RWPE2 (cell line): ENCODE measurements around the gene MTHFS.
"Not testable (repeated sequence)": the region's sequence is repeated elsewhere in the genome, so short reads cannot be mapped to it uniquely, and the experiment has no call there.

Source experiments
- ATAC-seq: fragments of 200-7000 bp; cut with Tn5 transposase; 3 replicates; pipeline ENCODE4 v1.9.1; 2021; ENCODE audit warnings: low read depth
- DNase-seq: peaks from one replicate; pipeline ENCODE4 v3.0.0-alpha.2; 2020; ENCODE audit warnings: low spot score
- H3K27ac ChIP-seq: fragments of 450-650 bp; 2 replicates; pipeline ENCODE4 v1.5.1; 2017; ENCODE audit warnings: mild to moderate bottlenecking; ENCODE audit not compliant: poor library complexity, severe bottlenecking
- H3K27me3 ChIP-seq: fragments of 250-450 bp; sonication (Bioruptor Pico); 2 replicates; pipeline ENCODE4 v1.5.1; 2021; ENCODE audit warnings: mild to moderate bottlenecking, moderate library complexity; ENCODE audit not compliant: insufficient read depth, poor library complexity, severe bottlenecking
- H3K36me3 ChIP-seq: fragments of 250-450 bp; sonication (Bioruptor Pico); 2 replicates; pipeline ENCODE4 v1.5.1; 2020; ENCODE audit warnings: low read depth, mild to moderate bottlenecking, moderate library complexity
- H3K4me1 ChIP-seq: fragments of 250-450 bp; sonication (Bioruptor Pico); 2 replicates; pipeline ENCODE4 v1.5.1; 2021; ENCODE audit warnings: mild to moderate bottlenecking, moderate library complexity; ENCODE audit not compliant: insufficient read depth, poor library complexity, severe bottlenecking
- H3K4me3 ChIP-seq: fragments of 250-450 bp; sonication (Bioruptor Pico); 2 replicates; pipeline ENCODE4 v1.5.1; 2021; ENCODE audit warnings: mild to moderate bottlenecking, moderate library complexity; ENCODE audit not compliant: severe bottlenecking
- H3K9me3 ChIP-seq: fragments of 250-450 bp; sonication (Bioruptor Pico); 2 replicates; pipeline ENCODE4 v1.5.1; 2021; ENCODE audit warnings: mild to moderate bottlenecking, moderate library complexity; ENCODE audit not compliant: severe bottlenecking
- CTCF ChIP-seq: fragments of 450-650 bp; IDR thresholded peaks from one replicate; pipeline ENCODE4 v1.5.1; 2017; ENCODE audit warnings: mild to moderate bottlenecking, moderate library complexity; ENCODE audit not compliant: poor library complexity, severe bottlenecking

MTHFS gene

GRCh38 chr15:79918278-79918677, 21.5 kb upstream of the MTHFS start:
- Histone ChIP-seq H3K4me1 (no peaks in the 10 kb centered on the region), H3K9me3 (peaks cover 57% of the 10 kb centered on the region), H3K27ac (no peak overlapping the region), H3K4me3 (no peak overlapping the region), H3K36me3 (peaks cover 40% of the 10 kb centered on the region), H3K27me3 (no peaks in the 10 kb centered on the region)
- no peak for TF ChIP-seq CTCF
- ATAC-seq (no peak), DNase-seq (no peak)

GRCh38 chr15:79916502-79917132, 19.8 kb upstream of the MTHFS start:
- Histone ChIP-seq H3K4me1 (no peaks in the 10 kb centered on the region), H3K27me3 (no peaks in the 10 kb centered on the region), H3K27ac (no peak overlapping the region), H3K9me3 (peaks cover 53% of the 10 kb centered on the region), H3K36me3 (peaks cover 33% of the 10 kb centered on the region), H3K4me3 (no peak overlapping the region)
- no peak for TF ChIP-seq CTCF
- ATAC-seq, result no peak
- no peak for DNase-seq

- not testable (repeated sequence) for DNase-seq, H3K4me3 ChIP-seq, H3K27me3 ChIP-seq, ATAC-seq, H3K4me1 ChIP-seq, H3K27ac ChIP-seq
- peaks cover 48% of the 10 kb centered on the region for H3K9me3 ChIP-seq
- H3K36me3 ChIP-seq, result peaks cover 26% of the 10 kb centered on the region
Observed at GRCh38 chr15:79915776-79916501, 19.1 kb upstream of the MTHFS start.

- Histone ChIP-seq H3K4me3 (no peak overlapping the region), H3K4me1 (no peaks in the 10 kb centered on the region), H3K9me3 (peaks cover 41% of the 10 kb centered on the region), H3K36me3 (peaks cover 17% of the 10 kb centered on the region), H3K27ac (no peak overlapping the region), H3K27me3 (no peaks in the 10 kb centered on the region)
- no peak for DNase-seq
- TF ChIP-seq CTCF, result no peak
- ATAC-seq, result no peak
Observed at GRCh38 chr15:79914728-79915127, 17.9 kb upstream of the MTHFS start.

- not testable (repeated sequence) for H3K27me3 ChIP-seq, ATAC-seq, DNase-seq, H3K4me3 ChIP-seq, H3K9me3 ChIP-seq, H3K27ac ChIP-seq, H3K36me3 ChIP-seq, H3K4me1 ChIP-seq
Observed at GRCh38 chr15:79909556-79910335, 12.9 kb upstream of the MTHFS start.
